GM21360 (cell line): ENCODE measurements around the gene LRP1B.
A peak's percentile ranks its signal among the peaks of the same experiment; 100 is the strongest.

ENCODE experiments used
- ATAC-seq: cut with Tn5 transposase; IDR thresholded peaks from one replicate; pipeline ENCODE4 v1.9.1; 2021; ENCODE audit warnings: mild to moderate bottlenecking, moderate library complexity; ENCODE audit not compliant: unreplicated experiment

LRP1B gene

GRCh38 chr2:141526760-141527159, 604.1 kb downstream of the LRP1B start:
- no peak for ATAC-seq

DNA sequence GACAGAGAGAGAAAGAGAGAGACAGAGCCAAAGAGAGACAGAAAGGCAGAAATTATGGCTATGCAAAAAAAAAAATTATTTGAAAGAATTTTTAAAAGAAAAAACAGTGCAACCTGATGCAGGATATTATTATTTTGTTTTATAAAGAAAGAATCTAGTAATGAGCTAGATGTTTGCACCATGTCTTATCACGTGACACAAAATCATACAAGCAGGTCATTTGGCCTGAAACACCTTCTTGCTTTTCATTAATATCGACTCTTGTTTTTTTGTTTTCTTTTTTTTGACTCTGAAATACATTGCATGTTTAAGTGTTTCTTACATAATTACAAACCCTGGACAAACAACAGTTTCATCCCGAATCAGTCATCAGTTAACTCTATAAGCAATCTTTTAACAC, 606.0 kb downstream of the LRP1B start:
- no peak for ATAC-seq

GRCh38 chr2:141523199-141523598, 607.6 kb downstream of the LRP1B start:
- ATAC-seq, result peak; percentile 66

- no peak for ATAC-seq
These were observed 608.1 kb downstream of the LRP1B start for GRCh38 chr2:141522702-141523101.

GRCh38 chr2:141522048-141522447, 608.8 kb downstream of the LRP1B start:
- no peak for ATAC-seq

DNA sequence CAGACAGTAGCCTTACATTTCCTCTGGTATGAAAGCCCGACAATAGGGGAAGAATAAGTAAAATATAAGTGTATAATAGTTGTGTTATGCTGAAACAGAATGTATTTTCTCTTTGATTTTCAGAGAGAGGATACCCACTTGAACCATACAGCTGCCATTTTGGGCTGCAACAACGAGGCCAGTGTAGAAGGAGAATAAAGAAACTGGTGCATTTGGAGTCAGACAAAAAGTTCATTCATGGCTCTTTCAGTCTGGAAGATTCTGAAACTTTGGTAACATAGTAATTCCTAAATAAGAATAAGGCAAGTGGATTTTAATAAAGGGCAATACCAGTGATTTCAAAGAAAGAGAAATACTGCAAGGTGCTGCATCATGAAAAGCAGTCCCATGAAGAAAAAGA, 610.9 kb downstream of the LRP1B start:
- no peak for ATAC-seq

GRCh38 chr2:141517852-141518421, 612.9 kb downstream of the LRP1B start:
- ATAC-seq, result no peak

- ATAC-seq, result no peak
These were observed 613.5 kb downstream of the LRP1B start for GRCh38 chr2:141517180-141517851.

- ATAC-seq, result no peak
These were observed 614.9 kb downstream of the LRP1B start for GRCh38 chr2:141515931-141516330.

- peak; percentile 100 for ATAC-seq
These were observed 617.0 kb downstream of the LRP1B start for GRCh38 chr2:141513853-141514252.

- no peak for ATAC-seq
These were observed 621.8 kb downstream of the LRP1B start for GRCh38 chr2:141508806-141509595.

DNA sequence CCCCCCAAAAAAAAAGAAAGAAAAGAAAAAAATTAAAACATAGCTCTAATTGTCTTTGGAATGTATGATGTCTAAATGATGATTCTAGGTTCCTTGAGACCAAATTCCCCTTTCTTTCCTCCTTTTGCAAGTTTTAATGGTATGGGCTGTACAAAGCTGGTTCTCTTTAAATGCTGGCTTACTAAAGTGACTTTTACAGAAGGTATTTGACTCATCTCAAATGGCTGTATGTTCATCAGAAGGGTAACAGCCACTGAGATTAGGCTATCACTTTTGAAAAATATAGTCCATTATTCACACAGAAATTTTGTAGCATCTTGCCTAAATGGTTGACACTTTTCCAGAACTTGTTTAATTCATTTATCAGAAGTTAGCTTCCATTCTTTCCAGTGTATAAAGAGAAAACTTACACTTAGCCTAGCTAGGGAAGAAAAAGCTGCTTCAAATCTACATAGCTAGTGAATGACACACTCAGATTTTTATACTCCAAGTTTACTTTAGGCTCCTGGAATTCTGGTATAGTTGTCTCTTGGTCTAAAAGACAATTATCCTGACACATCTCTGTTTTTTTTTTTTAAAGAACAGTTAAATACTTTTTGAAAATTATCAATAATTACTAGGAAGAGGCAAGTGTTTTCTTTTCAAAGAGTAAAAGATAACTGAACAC, 622.6 kb downstream of the LRP1B start:
- ATAC-seq, result no peak

DNA sequence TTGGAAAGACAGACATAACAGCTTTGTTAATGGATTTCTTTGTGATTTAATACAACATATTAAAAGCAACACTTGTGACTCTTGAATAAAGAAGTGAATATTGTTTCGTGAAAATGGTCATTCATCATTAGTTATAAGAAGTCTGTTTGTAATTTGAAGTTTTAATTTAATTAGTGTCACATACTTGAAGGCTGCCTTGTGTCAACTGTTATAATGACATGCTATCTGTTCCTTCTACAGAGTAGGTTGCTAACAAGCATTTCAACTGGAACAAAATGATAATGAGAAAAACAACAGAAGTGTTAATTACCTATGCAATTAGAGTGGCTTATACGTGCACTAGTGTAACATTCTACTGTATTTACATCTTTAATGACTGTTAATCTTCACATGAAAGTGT, 624.7 kb downstream of the LRP1B start:
- no peak for ATAC-seq

GRCh38 chr2:141501752-141502151, 629.1 kb downstream of the LRP1B start:
- no peak for ATAC-seq

DNA sequence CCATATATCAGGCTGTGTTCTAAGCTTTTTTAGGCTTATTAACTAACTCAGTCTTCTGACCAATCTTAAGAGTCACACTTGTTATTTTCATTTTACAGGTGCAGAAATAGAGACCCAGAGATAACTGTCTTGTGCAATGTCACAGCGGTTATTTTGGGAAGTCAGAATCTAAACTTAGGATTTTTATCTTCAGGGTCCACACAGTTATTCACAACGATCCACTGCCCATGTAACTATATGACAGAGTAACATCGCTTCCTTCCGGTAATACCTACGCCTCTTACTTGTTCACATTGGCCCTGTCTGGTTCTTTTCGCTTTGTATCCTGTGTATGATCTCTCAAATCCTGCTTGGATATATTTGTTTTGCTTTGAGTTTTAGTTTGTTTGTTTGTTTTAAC, 631.7 kb downstream of the LRP1B start:
- no peak for ATAC-seq

- ATAC-seq, result no peak
These were observed 632.3 kb downstream of the LRP1B start for GRCh38 chr2:141498561-141498960.

DNA sequence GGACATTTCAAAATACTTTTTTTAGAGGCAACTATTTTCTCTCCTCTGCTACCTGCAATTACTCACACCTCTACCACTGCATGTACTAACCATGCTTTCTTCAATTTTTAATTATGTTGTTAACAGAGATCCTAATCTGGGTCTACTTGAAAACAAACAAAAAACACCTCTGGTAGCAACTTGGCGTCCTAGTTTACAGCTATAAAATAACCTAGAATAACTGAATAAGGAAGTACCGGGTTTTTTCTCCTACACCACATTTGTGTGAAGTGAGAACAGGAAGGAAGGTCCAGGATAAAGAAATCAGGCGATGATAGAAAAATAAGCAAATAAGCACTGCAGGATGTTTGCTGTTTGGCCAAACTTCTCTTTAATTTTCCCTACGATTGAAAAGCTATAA, 633.5 kb downstream of the LRP1B start:
- ATAC-seq, result no peak

GRCh38 chr2:141496810-141497209, 634.0 kb downstream of the LRP1B start:
- ATAC-seq, result no peak

- ATAC-seq, result no peak
These were observed 636.9 kb downstream of the LRP1B start for GRCh38 chr2:141493936-141494335.

DNA sequence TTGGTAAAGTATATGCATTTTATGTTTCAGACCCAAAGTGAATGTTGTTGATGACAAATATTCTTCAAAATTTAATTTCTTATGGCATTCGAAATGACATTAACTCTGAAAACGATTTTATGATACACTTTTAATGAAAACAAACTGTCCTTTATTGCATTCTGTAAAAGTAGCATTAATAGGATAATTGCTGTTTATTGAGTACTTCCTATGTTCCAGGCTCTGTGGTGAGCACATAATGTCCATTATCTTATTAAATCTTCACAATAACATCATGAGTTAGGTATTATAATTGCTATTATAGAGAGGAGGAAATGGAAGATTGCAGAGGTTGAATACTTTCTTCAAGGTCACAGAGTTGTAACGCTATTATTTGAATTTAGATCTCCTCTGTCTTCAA, 638.0 kb downstream of the LRP1B start:
- ATAC-seq, result no peak

DNA sequence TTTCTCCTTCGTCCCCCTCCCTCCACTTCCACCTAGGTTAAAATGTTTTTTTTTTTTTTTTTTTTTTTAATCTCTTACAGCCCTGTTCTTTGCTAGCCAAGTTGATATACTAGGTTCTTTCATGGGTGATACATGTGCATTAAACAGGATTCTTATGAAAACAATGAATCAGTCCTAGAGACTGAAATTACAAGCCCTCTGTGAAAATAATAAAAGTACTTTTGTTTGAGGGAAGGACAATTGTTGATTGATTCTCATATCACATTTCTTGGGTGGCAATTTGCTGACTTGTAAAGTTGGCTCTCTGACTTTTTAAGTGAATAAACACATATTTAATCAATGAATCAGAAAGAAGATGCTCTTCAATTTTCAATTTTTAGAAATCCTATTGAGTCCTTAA, 639.9 kb downstream of the LRP1B start:
- no peak for ATAC-seq

DNA sequence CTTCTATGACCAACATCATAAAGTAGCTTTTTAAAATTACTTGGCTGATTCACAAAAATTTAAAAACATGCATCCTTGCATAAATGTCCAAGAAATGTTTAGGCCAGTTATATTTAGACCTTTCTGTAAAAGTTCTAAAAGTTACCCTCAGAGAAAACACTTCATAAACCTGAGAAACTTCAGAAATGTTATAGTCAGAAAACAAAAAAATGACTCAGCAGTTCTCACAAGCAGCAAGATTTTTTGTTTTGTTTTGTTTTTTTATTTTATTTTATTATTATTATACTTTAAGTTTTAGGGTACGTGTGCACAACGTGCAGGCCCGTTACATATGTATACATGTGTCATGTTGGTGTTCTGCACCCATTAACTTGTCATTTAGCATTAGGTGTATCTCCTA, 648.1 kb downstream of the LRP1B start:
- no peak for ATAC-seq
